GM12878 (cell line): ENCODE results near the gene PPM1A. TPM values are rescaled to one million over a fixed set of nuclear protein-coding genes. Genes with fewer than 3 reads are reported as not detected.

Source experiments
- BCLAF1 ChIP-seq: fragments of 450-650 bp; IDR thresholded peaks from 2 replicates; pipeline ENCODE4 v1.6.1; 2017; ENCODE audit warnings: antibody characterized with exemption, mild to moderate bottlenecking, moderate library complexity
- CBX5 ChIP-seq: sonication (generic); IDR thresholded peaks from 2 replicates; pipeline ENCODE4 v1.6.1; 2016; ENCODE audit warnings: low read depth, moderate library complexity, mild to moderate bottlenecking, inconsistent platforms
- CREM ChIP-seq: IDR thresholded peaks from 2 replicates; pipeline ENCODE4 v1.6.1; 2014; ENCODE audit warnings: antibody characterized with exemption, low read depth
- EZH2 ChIP-seq: IDR thresholded peaks from 2 replicates; pipeline ENCODE4 v1.6.1; 2012; ENCODE audit warnings: low read depth, mild to moderate bottlenecking, control low read depth, inconsistent platforms, low read length, borderline replicate concordance; ENCODE audit not compliant: control insufficient read depth
- MAX ChIP-seq: IDR thresholded peaks from 2 replicates; pipeline ENCODE4 v1.6.1; 2012; ENCODE audit warnings: low read depth, low read length, improper control_type of control experiment
- NBN ChIP-seq: fragments of 450-650 bp; IDR thresholded peaks from 2 replicates; pipeline ENCODE4 v1.6.1; 2016
- NRF1 ChIP-seq: conservative IDR thresholded peaks from 2 replicates; pipeline ENCODE4 v1.6.1; 2011; ENCODE audit warnings: mild to moderate bottlenecking, low read depth, low read length, improper control_type of control experiment
- PAX5 ChIP-seq: IDR thresholded peaks from 2 replicates; pipeline ENCODE4 v1.6.1; 2011; ENCODE audit warnings: low read depth, low read length, borderline replicate concordance
- POLR2A ChIP-seq: IDR thresholded peaks from 2 replicates; pipeline ENCODE4 v1.6.1; 2011; ENCODE audit warnings: low read depth, mild to moderate bottlenecking, low read length
- POU2F2 ChIP-seq: IDR thresholded peaks from 3 replicates; pipeline ENCODE4 v1.6.1; 2011; ENCODE audit warnings: low read depth, mild to moderate bottlenecking, low read length, borderline replicate concordance
- RBBP5 ChIP-seq: fragments of 200-600 bp; sonication (generic); conservative IDR thresholded peaks from 2 replicates; pipeline ENCODE4 v1.6.1; 2016
- RFX5 ChIP-seq: IDR thresholded peaks from 2 replicates; pipeline ENCODE4 v1.6.1; 2011; ENCODE audit warnings: low read depth, low read length, improper control_type of control experiment
- SREBF2 ChIP-seq: IDR thresholded peaks from 2 replicates; pipeline ENCODE4 v1.6.1; 2012; ENCODE audit warnings: mild to moderate bottlenecking, low read length
- SUZ12 ChIP-seq: fragments of 200-600 bp; sonication (generic); IDR thresholded peaks from one replicate; pipeline ENCODE4 v1.6.1; 2018; ENCODE audit warnings: antibody characterized with exemption, mild to moderate bottlenecking; ENCODE audit not compliant: unreplicated experiment
- TARDBP ChIP-seq: IDR thresholded peaks from 2 replicates; pipeline ENCODE4 v1.6.1; 2016; ENCODE audit warnings: borderline replicate concordance
- TCF12 ChIP-seq: IDR thresholded peaks from 2 replicates; pipeline ENCODE4 v1.6.1; 2011; ENCODE audit warnings: low read depth, mild to moderate bottlenecking, low read length
- ZBTB11 ChIP-seq: fragments of 450-650 bp; formaldehyde crosslinking; IDR thresholded peaks from 2 replicates; pipeline ENCODE4 v1.5.0; 2022; ENCODE audit warnings: mild to moderate bottlenecking, missing genetic modification characterization
- ZNF384 ChIP-seq: IDR thresholded peaks from 2 replicates; pipeline ENCODE4 v1.6.1; 2012; ENCODE audit warnings: low read depth, mild to moderate bottlenecking, low read length, improper control_type of control experiment, borderline replicate concordance
- ZNF592 ChIP-seq: fragments of 450-650 bp; IDR thresholded peaks from 2 replicates; pipeline ENCODE4 v1.6.1; 2017; ENCODE audit warnings: mild to moderate bottlenecking, moderate library complexity
- ZNF622 ChIP-seq: fragments of 450-650 bp; IDR thresholded peaks from 2 replicates; pipeline ENCODE4 v1.6.1; 2017; ENCODE audit warnings: mild to moderate bottlenecking, inconsistent platforms
- polyA plus RNA-seq, 11 experiments: library from polyadenylated mRNA; depleted of rRNA in 4 of 11; unstranded in 6 of 11; stranded (reverse) in 5 of 11; fragments of >200 nt; fragmentation: Nextera tagmentation in 4 of 11; fragmentation: Illumina TruSeq in 1 of 11; extraction: Ambion mirVana in 4 of 11; extraction: Trizol in 1 of 11; gene quantifications; 1 replicate in 1 of 11; 2 replicates in 10 of 11; pipeline versions ENCODE4 v1.2.1 to v1.2.3, GENCODE V29; 2011 to 2016; ENCODE audit warnings: inconsistent platforms in 2 of 11, missing spikeins in 2 of 11, low read depth in 1 of 11
- total RNA-seq, 4 experiments: library from RNA; depleted of rRNA in 3 of 4; stranded (reverse); fragments of >200 nt in 3 of 4; fragmentation: Illumina TruSeq in 1 of 4; extraction: Trizol in 1 of 4; gene quantifications; 2 replicates each; pipeline versions ENCODE4 v1.2.1 to v1.2.3, GENCODE V29; 2013 to 2021

The PPM1A gene
- total and polyA plus RNA-seq, 10 of the 15 experiments (the other 5 are each of a cell fraction or from before 2014, with no cell fraction given), result 16.8 to 124 (median 47.0) TPM

- TF ChIP-seq BCLAF1, result peak; percentile 88
- no peak for TF ChIP-seq ZBTB11 (CRISPR knock-in tag)
- no peak for TF ChIP-seq ZNF622
- TF ChIP-seq PAX5, result peak; percentile 61; the same call in 1 of the 2 replicates
- peak; percentile 64; the same call in 1 of the 2 replicates for TF ChIP-seq ZNF592
- peak; percentile 63; the same call in 1 of the 2 replicates for TF ChIP-seq RFX5
- peak; percentile 99 for TF ChIP-seq POU2F2
- no peak for TF ChIP-seq SUZ12
- TF ChIP-seq NBN, result peak; percentile 94
- no peak for TF ChIP-seq MAX
- TF ChIP-seq TARDBP, result no peak
- TF ChIP-seq EZH2, result no peak
- TF ChIP-seq RBBP5, result no peak
- peak; percentile 45 for TF ChIP-seq CBX5
- TF ChIP-seq POLR2A, result no peak; the same call in 1 of the 2 replicates
- no peak for TF ChIP-seq NRF1
- TF ChIP-seq CREM, result peak; percentile 80
- no peak for TF ChIP-seq ZNF384
- TF ChIP-seq TCF12, result 0 out of 2 replicates have a peak, but pooled peaks have one; percentile 9
- TF ChIP-seq SREBF2, result no peak
These were observed 36.3 kb upstream of the PPM1A start (continued) for GRCh38 chr14:60212503-60213371.
